Peyer's patch (tissue), 4 donors: Measurements from ENCODE around the gene LASP1. TPM values are rescaled to one million over a fixed set of nuclear protein-coding genes. Genes with fewer than 3 reads are reported as not detected.

ENCODE experiments used
- DNase-seq, 3 donors: peaks; one replicate each; pipeline ENCODE4 v3.0.0-alpha.2; 2017 to 2019
- H3K27ac ChIP-seq, 4 donors: fragments of 200-600 bp; sonication (generic); one replicate each; pipeline ENCODE4 v1.5.1; 2016 to 2019
- H3K27me3 ChIP-seq, 2 donors: fragments of 200-600 bp; sonication (generic); one replicate each; pipeline ENCODE4 v1.5.1; 2019
- H3K36me3 ChIP-seq, 3 donors: fragments of 200-600 bp; sonication (generic); one replicate each; pipeline ENCODE4 v1.5.1; 2016 to 2019
- H3K4me1 ChIP-seq, 4 donors: fragments of 200-600 bp; sonication (generic); one replicate each; pipeline ENCODE4 v1.5.1; 2016 to 2019
- H3K4me3 ChIP-seq, 4 donors: fragments of 200-600 bp; sonication (generic); 1 replicate in 3 of 4; 2 replicates in 1 of 4; pipeline ENCODE4 v1.5.1; 2016 to 2019; ENCODE audit warnings: mild to moderate bottlenecking in 1 of 4
- H3K9me3 ChIP-seq, 4 donors: fragments of 200-600 bp; sonication (generic); one replicate each; pipeline ENCODE4 v1.5.1; 2016 to 2019; ENCODE audit warnings: mild to moderate bottlenecking in 1 of 4
- POLR2A ChIP-seq, 2 donors: fragments of 450-650 bp; IDR thresholded peaks; one replicate each; pipeline ENCODE4 v1.5.1; 2017; ENCODE audit warnings: antibody characterized with exemption in 2 of 2, mild to moderate bottlenecking in 2 of 2, moderate library complexity in 2 of 2
- total RNA-seq, 4 donors: library from RNA; depleted of rRNA; stranded (reverse); fragments of >200 nt; gene quantifications; one replicate each; pipeline ENCODE4 v1.1.0, GENCODE V29; 2016
- TF ChIP-seq, protein P1 (sequence below), 6 experiments: fragments of 450-650 bp in 4 of 6; fragments of 200-600 bp in 2 of 6; sonication (generic) in 1 of 6; IDR thresholded peaks; one replicate each; pipeline ENCODE4 v1.5.1; 2017 to 2019; ENCODE audit warnings: antibody characterized with exemption in 6 of 6, mild to moderate bottlenecking in 3 of 6, moderate library complexity in 1 of 6

Gene LASP1
- total RNA-seq, 4 donors from 2014 or later: 166 to 654 (median 590) TPM

DNA sequence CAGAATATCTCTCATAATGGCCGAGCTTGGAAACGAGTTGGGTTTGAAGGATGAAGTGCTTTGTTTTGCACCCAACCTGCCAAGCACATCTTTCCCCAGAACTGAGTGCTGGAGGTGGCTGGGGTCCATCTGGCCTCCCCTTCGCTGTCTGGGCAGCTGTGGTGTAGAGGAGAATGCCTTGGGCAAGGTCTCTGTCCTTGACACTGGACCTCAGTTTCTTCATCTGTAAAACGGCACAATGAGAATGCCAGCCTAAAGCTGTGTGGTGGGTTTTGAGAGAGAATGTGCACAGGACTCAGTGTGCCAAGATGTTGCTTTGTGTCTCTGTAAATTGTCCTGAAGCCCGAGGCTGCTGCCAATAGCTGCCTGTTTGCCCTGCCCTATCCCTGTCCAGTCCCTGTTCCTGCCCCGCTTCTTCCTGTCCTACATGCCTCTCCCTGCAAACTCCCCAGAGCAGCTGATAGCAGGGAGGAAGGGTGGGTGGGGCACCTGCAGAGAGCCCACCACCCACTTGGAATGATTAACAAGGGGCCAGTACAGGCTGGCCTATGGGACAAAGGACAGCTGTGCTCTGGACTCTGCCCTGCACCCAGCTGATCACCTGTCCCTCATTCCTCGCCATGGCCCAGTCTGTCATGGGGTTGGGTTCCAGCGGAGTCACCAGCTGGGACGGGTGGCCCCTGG is 15.3 kb downstream of the LASP1 start:
- Histone ChIP-seq H3K27ac (peak overlapping the region in 3 of 4 donors; percentile 67 to 89 (median 89)), H3K4me1 (peaks cover 22 to 99% (median 45%) of the 10 kb centered on the region in 4 donors), H3K9me3 (no peaks in the 10 kb centered on the region), H3K27me3 (no peaks in the 10 kb centered on the region), H3K36me3 (peaks cover 0 to 56% (median 0%) of the 10 kb centered on the region in 3 donors), H3K4me3 (peak overlapping the region in 1 of 4 donors; percentile 25)
- DNase-seq: peak in 2 of 3 donors; percentile 82 to 88
- TF ChIP-seq POLR2A (IDR thresholded peaks at IDR 0.05): peak in 1 of 2 donors; percentile 28
- TF ChIP-seq, protein P1, sequence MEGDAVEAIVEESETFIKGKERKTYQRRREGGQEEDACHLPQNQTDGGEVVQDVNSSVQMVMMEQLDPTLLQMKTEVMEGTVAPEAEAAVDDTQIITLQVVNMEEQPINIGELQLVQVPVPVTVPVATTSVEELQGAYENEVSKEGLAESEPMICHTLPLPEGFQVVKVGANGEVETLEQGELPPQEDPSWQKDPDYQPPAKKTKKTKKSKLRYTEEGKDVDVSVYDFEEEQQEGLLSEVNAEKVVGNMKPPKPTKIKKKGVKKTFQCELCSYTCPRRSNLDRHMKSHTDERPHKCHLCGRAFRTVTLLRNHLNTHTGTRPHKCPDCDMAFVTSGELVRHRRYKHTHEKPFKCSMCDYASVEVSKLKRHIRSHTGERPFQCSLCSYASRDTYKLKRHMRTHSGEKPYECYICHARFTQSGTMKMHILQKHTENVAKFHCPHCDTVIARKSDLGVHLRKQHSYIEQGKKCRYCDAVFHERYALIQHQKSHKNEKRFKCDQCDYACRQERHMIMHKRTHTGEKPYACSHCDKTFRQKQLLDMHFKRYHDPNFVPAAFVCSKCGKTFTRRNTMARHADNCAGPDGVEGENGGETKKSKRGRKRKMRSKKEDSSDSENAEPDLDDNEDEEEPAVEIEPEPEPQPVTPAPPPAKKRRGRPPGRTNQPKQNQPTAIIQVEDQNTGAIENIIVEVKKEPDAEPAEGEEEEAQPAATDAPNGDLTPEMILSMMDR (IDR thresholded peaks at IDR 0.05): no peak

DNA sequence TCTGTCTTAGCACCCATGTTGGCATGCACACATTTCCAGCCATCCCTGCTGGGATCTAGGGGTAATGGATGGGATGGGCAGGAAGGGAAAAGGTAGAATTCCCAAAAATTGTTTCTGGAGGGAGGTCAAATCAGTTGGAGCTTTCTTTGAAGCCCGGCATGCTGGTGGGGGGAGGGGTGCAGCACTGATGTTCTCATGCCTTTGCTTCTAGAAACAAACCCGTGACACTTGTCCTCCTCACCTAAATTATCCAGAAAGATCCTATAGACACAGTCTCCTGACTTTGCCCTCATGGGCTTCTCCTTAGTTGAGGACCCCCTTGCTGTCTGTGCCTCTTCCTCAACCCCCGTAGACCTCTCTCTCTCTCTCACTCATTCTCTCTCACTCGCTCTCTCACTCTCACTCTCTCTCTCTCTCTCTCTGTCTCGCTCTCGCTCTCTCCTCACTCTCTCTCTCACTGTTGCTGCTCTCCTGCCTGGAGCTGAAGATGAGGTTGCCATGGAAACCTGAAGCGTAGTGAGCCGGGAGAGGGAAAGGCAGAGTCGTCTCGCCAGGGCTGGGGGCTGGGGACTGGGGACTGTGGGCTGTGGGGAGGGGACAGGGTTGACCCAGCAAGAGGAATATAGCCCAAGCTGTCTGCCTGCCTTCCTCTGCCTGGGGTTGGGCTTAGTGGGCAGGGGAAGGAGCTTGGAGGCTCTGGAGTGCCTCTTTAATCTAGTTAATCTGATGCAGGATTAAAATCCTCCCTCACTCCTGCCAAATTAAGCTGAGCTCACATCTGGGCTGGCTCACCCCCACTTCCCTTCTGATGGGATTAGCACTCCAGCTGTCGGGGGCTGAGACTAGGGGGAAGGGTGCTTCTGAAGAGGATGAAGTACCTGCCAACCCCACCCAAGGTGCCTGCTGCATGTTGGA is 16.1 kb downstream of the LASP1 start:
- Histone ChIP-seq H3K27me3 (no peaks in the 10 kb centered on the region), H3K4me1 (peaks cover 14 to 97% (median 39%) of the 10 kb centered on the region in 4 donors), H3K4me3 (peak overlapping the region in 2 of 4 donors; percentile 7 to 25), H3K27ac (peak overlapping the region in 3 of 4 donors; percentile 67 to 89 (median 89)), H3K9me3 (no peaks in the 10 kb centered on the region), H3K36me3 (peaks cover 0 to 58% (median 0%) of the 10 kb centered on the region in 3 donors)
- TF ChIP-seq, protein P1 (IDR thresholded peaks at IDR 0.05): no peak
- TF ChIP-seq POLR2A (IDR thresholded peaks at IDR 0.05): no peak
- DNase-seq: no peak

DNA sequence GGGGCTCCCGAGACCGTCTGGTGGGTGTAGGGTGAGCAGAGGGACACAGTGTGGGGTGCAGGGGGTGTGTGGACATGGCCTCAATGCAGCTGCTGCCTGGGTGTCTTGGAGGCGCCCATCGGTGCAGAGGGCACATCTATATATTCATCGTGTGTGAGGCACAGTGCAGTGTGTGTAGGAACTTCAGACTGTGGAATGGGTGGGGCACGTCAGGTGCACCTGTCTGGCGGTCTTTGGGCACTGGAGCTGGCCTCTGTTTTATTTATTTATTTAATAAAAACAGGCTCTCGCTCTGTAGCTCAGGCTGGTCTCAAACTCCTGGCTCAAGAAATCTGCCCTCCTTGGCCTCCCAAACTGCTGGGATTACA is 16.8 kb downstream of the LASP1 start:
- H3K27ac ChIP-seq: peak overlapping the region in 3 of 4 donors; percentile 67 to 89 (median 89)
- H3K4me3 ChIP-seq: peak overlapping the region in 2 of 4 donors; percentile 7 to 25
- peaks cover 0 to 58% (median 0%) of the 10 kb centered on the region in 3 donors for H3K36me3 ChIP-seq
- TF ChIP-seq, protein P1 (IDR thresholded peaks at IDR 0.05): no peak
- peak; percentile 31 to 58 for TF ChIP-seq POLR2A (IDR thresholded peaks at IDR 0.05)
- H3K27me3 ChIP-seq: no peaks in the 10 kb centered on the region
- DNase-seq: peak in 2 of 3 donors; percentile 80 to 81
- no peaks in the 10 kb centered on the region for H3K9me3 ChIP-seq
- H3K4me1 ChIP-seq: peaks cover 12 to 91% (median 36%) of the 10 kb centered on the region in 4 donors

DNA sequence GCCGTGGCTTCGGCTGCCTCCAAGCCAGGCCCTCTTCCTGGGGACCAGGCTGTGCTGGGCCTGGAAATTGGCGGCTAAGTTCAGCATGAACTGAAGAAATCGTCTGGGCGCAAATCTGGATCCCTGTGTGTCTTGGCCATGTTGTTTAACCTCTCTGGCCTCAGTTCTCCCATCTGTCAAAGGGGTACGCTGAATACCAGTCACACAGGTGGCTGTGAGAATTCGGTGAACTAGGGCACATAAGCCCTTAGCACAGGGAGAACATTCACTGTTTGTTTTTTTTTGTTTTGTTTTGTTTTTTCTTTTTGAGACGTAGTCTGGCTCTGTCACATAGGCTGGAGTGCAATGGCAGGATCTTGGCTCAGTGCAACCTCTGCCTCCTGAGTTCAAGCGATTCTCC is 19.0 kb downstream of the LASP1 start:
- H3K36me3 ChIP-seq: peaks cover 0 to 64% (median 0%) of the 10 kb centered on the region in 3 donors
- H3K4me1 ChIP-seq: peaks cover 6 to 87% (median 34%) of the 10 kb centered on the region in 4 donors
- no peaks in the 10 kb centered on the region for H3K9me3 ChIP-seq
- H3K27me3 ChIP-seq: no peaks in the 10 kb centered on the region
- TF ChIP-seq POLR2A (IDR thresholded peaks at IDR 0.05): no peak
- TF ChIP-seq, protein P1 (IDR thresholded peaks at IDR 0.05): no peak
- no peak for DNase-seq
- H3K27ac ChIP-seq: no peak overlapping the region
- no peak overlapping the region for H3K4me3 ChIP-seq

DNA sequence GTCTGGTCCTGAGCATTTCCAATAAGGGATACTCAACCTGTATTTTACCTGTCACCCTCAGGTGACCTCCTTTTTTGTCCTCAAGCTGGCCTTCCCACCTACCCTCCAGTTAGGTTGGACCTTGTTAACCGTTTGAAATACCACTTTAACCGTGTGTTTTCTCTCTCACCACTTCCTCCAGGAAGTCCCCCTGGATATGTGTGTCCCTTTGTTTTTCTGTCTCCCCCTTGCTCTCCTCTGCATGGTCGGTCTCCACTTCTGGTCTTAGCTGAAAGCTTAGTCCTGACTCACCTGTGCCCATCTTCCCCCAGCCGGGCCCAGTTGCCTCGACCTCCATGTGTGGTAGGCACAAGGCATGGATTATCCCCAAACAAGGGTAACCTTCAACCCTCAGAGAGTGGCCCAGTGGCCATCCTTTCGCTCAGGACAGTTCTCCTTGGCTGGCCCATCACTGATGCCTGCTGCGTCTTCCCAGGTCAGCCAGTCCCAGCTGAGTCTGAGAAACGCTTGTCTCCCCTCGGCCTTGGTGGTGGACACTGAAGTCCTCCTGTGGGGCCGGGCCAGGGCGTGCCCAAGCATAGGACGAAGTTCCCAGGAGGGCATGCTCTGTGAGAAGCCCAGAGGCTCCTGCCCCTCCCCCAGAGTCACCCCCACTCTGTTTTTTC is 20.0 kb downstream of the LASP1 start:
- H3K4me3 ChIP-seq: no peak overlapping the region
- peaks cover 7 to 86% (median 29%) of the 10 kb centered on the region in 4 donors for H3K4me1 ChIP-seq
- DNase-seq: no peak
- no peaks in the 10 kb centered on the region for H3K9me3 ChIP-seq
- H3K27ac ChIP-seq: peak overlapping the region in 3 of 4 donors; percentile 20 to 33 (median 32)
- TF ChIP-seq, protein P1 (IDR thresholded peaks at IDR 0.05): no peak
- no peak for TF ChIP-seq POLR2A (IDR thresholded peaks at IDR 0.05)
- no peaks in the 10 kb centered on the region for H3K27me3 ChIP-seq
- peaks cover 0 to 70% (median 0%) of the 10 kb centered on the region in 3 donors for H3K36me3 ChIP-seq
